ENCODE data around the gene POTEF. TPM values are rescaled to one million over a fixed set of nuclear protein-coding genes. Genes with fewer than 3 reads are reported as not detected.
"Not testable (repeated sequence)": the region's sequence is repeated elsewhere in the genome, so short reads cannot be mapped to it uniquely, and the experiment has no call there.

Gene POTEF
- total RNA-seq, 1 donor from 2014 or later = 8.4 TPM

DNA sequence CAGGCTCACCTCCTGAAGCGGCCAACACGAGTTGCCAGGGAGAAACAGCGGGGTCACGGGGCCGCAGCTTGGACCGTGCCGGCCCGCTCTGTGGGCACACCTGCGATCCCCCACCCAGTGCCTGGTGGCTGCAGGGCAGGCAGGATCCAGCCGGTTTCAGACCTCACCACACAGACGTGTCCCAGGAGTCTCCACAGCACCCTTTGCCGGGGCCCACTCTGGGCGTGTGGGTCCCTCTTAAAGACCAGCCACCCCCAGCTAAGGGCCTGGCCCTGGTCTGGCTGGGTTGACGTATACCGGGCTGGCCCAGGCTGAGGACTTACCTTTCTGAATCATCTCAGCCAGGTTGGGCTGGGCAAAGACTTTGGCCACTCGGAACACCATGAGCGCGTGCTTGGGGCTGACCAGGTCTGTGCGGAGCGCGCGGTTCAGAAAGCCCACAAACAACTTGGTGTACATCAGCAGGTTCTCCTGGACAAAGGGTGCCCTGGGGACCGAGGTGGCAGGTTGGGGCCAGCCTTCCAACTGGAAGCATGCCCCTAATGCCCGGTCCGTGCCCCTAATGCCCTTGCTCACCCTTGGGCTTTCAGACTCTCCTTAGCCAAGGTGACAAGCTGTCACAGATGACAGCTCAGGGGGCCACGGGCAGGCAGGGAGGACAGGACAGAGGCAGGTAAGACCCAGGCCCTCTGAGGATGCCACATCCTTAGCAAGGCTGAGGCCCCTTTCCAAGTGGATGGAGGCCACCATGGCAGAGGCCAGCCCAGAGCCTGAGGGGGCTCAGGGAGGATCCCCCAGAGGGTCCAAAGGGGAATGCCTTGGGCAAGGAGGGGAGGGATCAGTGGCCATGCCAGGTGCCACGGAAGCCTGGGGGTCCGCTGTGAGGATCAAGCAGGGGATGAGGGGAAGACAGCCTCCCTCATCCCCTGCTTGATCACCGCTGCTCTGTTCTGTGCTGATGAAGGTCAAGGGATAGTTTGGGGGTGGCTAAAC, 26.0 kb upstream of the POTEF start:
- peak; percentile 87 for DNase-seq (ENCODE audit: low spot score)
- no peak overlapping the region for H3K4me3 Mint-ChIP-seq (ENCODE audit: unreplicated experiment)
- H3K4me1 Mint-ChIP-seq (ENCODE audit: low read depth) = no peaks in the 10 kb centered on the region
- peaks cover 4% of the 10 kb centered on the region for H3K36me3 Mint-ChIP-seq (ENCODE audit: low read depth)
- H3K27ac Mint-ChIP-seq (ENCODE audit: unreplicated experiment) = no peak overlapping the region
- TF ChIP-seq, protein P1, sequence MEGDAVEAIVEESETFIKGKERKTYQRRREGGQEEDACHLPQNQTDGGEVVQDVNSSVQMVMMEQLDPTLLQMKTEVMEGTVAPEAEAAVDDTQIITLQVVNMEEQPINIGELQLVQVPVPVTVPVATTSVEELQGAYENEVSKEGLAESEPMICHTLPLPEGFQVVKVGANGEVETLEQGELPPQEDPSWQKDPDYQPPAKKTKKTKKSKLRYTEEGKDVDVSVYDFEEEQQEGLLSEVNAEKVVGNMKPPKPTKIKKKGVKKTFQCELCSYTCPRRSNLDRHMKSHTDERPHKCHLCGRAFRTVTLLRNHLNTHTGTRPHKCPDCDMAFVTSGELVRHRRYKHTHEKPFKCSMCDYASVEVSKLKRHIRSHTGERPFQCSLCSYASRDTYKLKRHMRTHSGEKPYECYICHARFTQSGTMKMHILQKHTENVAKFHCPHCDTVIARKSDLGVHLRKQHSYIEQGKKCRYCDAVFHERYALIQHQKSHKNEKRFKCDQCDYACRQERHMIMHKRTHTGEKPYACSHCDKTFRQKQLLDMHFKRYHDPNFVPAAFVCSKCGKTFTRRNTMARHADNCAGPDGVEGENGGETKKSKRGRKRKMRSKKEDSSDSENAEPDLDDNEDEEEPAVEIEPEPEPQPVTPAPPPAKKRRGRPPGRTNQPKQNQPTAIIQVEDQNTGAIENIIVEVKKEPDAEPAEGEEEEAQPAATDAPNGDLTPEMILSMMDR (IDR thresholded peaks at IDR 0.05) = no peak
- no peaks in the 10 kb centered on the region for H3K9me3 Mint-ChIP-seq (ENCODE audit: low read depth)
- no peaks in the 10 kb centered on the region for H3K27me3 Mint-ChIP-seq (ENCODE audit: low read depth)

DNA sequence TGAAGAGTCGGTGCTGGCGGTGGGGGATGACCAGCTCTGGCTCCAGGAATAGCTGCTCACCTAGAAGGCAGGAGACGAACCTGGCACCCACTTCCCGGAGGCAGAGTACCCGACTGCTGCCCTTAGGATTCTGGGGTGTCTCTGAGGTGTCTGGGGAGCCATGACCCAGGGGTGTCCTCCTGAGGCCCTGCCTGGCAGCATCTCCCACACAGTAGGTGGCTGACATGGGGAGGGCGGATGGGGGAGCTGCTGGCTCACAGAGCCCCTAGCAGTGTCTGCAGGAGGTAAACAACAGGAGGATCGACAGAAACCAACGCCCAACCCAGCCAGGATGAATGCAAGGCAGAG, 25.4 kb upstream of the POTEF start:
- DNase-seq (ENCODE audit: low spot score) = peak; percentile 52
- not testable (repeated sequence) for H3K4me3 Mint-ChIP-seq (ENCODE audit: unreplicated experiment); H3K4me1 Mint-ChIP-seq (ENCODE audit: low read depth); H3K9me3 Mint-ChIP-seq (ENCODE audit: low read depth); H3K36me3 Mint-ChIP-seq (ENCODE audit: low read depth); H3K27me3 Mint-ChIP-seq (ENCODE audit: low read depth); H3K27ac Mint-ChIP-seq (ENCODE audit: unreplicated experiment)

DNA sequence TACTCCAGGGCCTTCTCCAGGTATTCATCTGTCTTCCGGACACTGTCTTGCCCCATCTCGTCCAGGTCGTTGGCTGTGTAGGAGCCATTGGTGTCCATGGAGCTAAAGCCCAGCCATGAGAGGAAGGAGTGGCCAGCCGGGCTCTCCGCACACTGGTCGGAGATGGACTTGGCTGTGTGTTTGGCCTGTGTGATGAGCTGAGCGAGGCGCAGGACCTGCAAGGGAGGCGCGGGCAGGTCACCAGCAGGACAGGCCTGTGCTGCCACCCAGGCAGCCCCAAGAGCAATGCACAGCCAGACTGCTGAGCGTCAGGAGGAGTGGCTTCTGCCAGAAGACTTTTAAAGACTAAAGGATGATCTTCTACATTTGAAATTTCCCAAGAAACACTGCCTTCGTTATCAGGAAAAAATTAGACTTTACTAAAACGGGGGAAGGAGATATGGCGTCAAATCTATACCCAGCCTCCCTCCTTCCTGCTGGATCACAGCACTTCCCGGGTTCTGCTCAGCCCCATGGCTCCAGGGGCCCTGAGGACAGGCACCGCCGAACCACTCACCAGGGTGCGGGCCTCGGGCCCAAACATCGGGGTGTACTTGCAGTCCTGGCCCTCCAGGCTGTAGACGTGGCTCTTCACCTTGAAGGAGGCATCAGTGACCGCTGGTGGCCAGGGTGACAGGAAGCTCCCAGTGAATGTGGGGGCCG, 24.9 kb upstream of the POTEF start:
- H3K4me3 Mint-ChIP-seq (ENCODE audit: unreplicated experiment); H3K27ac Mint-ChIP-seq (ENCODE audit: unreplicated experiment); H3K9me3 Mint-ChIP-seq (ENCODE audit: low read depth); H3K27me3 Mint-ChIP-seq (ENCODE audit: low read depth); H3K4me1 Mint-ChIP-seq (ENCODE audit: low read depth); H3K36me3 Mint-ChIP-seq (ENCODE audit: low read depth): not testable (repeated sequence)
- peak; percentile 77 for DNase-seq (ENCODE audit: low spot score)

DNA sequence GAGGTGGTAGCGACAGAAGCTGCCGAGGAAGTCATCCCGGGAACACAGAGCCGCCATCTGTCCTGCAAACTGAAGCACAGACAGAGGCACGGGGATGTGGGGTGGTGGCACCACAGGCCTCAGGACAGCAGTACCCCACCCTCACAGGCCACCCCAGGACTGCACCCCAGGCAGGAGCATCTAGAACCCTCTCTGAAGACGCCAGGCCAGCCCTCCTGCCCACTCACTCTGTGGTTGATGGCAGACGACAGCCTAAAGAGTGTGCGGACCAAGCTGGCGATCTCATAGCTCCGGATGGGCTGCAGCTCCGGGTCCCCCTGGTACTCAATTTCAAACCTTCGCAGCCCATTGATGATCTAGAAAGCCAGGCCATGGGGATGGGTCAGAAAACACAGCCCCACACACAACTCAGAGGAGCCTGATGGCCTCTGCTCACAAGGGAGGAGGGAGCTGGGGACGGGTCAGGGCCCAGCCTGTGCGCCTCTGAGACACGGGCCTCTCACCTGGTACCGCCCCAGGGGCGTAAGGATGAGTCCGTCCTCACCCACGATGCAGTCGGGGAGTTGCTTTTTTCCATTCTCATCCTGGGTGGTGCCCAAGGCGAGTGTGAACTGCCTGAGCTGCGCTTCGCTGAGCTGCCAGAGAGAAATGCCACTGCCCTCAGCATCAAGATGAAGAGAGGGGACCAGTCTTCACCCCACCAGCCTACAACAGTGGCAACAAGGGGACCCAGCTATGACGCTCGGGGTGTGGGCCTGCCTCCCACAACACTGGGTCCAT, 24.0 kb upstream of the POTEF start:
- no peak overlapping the region for H3K27ac Mint-ChIP-seq (ENCODE audit: unreplicated experiment)
- TF ChIP-seq, protein P1 (IDR thresholded peaks at IDR 0.05) = no peak
- no peak overlapping the region for H3K4me3 Mint-ChIP-seq (ENCODE audit: unreplicated experiment)
- H3K27me3 Mint-ChIP-seq (ENCODE audit: low read depth) = no peaks in the 10 kb centered on the region
- peaks cover 4% of the 10 kb centered on the region for H3K36me3 Mint-ChIP-seq (ENCODE audit: low read depth)
- H3K4me1 Mint-ChIP-seq (ENCODE audit: low read depth) = no peaks in the 10 kb centered on the region
- DNase-seq (ENCODE audit: low spot score) = peak; percentile 85
- no peaks in the 10 kb centered on the region for H3K9me3 Mint-ChIP-seq (ENCODE audit: low read depth)

DNA sequence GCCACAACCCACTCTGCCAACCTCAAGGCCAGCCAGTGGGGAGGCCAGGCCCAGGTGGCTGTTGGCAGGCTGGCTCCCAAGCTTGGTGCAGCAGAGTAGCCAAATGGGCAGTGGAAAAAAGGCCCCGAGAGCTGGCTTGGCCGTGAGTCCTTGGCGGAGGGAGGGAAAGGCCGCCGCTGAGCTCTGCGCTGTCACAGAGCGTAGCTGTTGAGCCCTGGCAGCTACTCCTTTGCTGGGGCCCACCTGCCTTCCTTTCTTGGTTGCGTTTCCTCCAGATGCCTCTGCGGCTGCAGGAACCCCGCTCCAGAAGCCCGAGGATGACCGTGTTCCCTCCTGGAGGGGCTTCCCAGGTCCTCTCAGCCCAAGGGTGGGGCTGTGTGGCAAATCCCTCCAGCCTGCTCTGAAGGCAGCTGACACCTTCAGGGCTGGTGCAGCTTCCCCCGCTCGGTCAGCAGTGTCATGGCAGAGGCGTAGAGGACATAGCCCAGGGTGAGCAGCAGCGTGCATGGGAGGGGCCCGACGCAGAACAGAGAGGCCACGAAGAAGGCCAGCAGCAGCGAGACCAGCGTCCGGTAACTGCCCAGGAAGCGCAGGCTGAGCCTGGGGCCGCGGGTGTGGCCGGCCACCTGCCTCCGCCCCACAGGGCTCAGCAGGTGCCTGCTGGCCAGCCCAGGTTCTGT, 23.3 kb upstream of the POTEF start:
- not testable (repeated sequence) for H3K36me3 Mint-ChIP-seq (ENCODE audit: low read depth); H3K4me3 Mint-ChIP-seq (ENCODE audit: unreplicated experiment); H3K27me3 Mint-ChIP-seq (ENCODE audit: low read depth); H3K27ac Mint-ChIP-seq (ENCODE audit: unreplicated experiment); H3K4me1 Mint-ChIP-seq (ENCODE audit: low read depth); H3K9me3 Mint-ChIP-seq (ENCODE audit: low read depth)
- peak; percentile 74 for DNase-seq (ENCODE audit: low spot score)

DNA sequence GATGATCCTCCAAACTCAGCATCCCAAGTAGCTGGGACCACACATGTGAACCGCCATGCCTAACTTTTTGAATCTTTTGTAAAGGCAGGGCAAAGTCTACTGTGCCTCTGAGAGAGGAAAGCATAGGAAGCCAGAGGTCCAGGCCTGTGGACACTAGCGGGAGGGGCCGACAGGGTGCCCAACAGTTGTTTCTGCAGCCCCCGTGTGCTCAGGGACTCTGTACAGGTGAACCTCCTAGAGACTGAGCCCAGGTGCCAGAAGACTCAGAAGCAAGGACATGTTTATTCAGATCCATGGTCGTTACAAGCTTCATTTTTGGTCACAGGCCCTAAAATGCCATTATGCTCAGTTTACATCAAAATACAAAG, 22.1 kb upstream of the POTEF start:
- H3K4me3 Mint-ChIP-seq (ENCODE audit: unreplicated experiment); H3K9me3 Mint-ChIP-seq (ENCODE audit: low read depth); H3K27ac Mint-ChIP-seq (ENCODE audit: unreplicated experiment); H3K27me3 Mint-ChIP-seq (ENCODE audit: low read depth); H3K4me1 Mint-ChIP-seq (ENCODE audit: low read depth); H3K36me3 Mint-ChIP-seq (ENCODE audit: low read depth): not testable (repeated sequence)
- peak; percentile 54 for DNase-seq (ENCODE audit: low spot score)

All from chondrocyte (in vitro differentiated cells).